ENCODE measurements around the gene C1orf226. TPM values are rescaled to one million over a fixed set of nuclear protein-coding genes. Genes with fewer than 3 reads are reported as not detected.

The C1orf226 gene
- total and polyA plus RNA-seq, 2 experiments from 2014 or later = 2.7 to 12.5 TPM

DNA sequence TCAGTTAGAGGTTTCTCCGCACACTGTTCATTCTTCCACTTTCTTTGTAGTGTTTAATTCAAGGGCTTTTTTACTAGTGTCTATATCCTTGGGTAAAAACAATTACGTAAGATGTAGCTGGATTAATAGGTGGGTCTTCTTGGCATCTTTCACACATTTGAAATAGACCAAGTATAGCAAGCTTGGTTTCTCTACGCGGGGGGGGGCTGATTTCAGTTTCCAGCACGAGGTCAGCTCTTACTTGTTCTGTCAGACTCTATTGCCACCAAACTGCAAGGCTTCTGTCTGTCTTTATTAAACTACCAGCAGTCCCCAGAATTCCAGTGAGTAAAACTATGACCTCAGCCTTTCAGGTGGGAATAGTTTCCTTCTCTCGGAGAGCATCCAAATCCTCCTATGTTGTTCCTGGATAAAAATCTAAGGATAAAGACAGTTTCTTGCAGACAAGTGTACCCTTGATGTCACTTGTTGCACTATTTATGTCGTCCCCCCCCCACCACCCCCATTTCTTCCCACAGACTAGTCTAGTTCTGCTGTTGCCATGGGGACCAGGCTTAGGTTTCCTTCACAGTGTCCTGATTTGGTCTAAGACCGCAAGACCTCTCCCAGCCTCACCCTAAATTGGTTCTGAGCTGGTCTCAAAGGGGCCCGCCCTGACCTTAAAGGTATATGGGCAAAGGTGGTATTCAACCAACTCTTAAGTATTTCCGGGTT is 21.8 kb upstream of the C1orf226 start:
- Mint-ChIP-seq H3K27ac (no peak overlapping the region), H3K27me3 (ENCODE audit: insufficient read depth, low read depth, poor library complexity) (peaks cover 3% of the 10 kb centered on the region), H3K9me3 (no peaks in the 10 kb centered on the region), H3K4me3 (no peak overlapping the region), H3K36me3 (ENCODE audit: low read depth) (peaks cover 41% of the 10 kb centered on the region), H3K4me1 (peaks cover 6% of the 10 kb centered on the region)
- DNase-seq (ENCODE audit: low spot score) = no peak
- TF ChIP-seq ZNF331 (CRISPR knock-in tag; IDR thresholded peaks at IDR 0.05; ENCODE audit: low read depth) = no peak
- no peak for TF ChIP-seq REST (IDR thresholded peaks at IDR 0.05; ENCODE audit: unreplicated experiment)
- TF ChIP-seq POLR2AphosphoS5 (IDR thresholded peaks at IDR 0.05; ENCODE audit: low read depth) = no peak
- TF ChIP-seq, protein P1, sequence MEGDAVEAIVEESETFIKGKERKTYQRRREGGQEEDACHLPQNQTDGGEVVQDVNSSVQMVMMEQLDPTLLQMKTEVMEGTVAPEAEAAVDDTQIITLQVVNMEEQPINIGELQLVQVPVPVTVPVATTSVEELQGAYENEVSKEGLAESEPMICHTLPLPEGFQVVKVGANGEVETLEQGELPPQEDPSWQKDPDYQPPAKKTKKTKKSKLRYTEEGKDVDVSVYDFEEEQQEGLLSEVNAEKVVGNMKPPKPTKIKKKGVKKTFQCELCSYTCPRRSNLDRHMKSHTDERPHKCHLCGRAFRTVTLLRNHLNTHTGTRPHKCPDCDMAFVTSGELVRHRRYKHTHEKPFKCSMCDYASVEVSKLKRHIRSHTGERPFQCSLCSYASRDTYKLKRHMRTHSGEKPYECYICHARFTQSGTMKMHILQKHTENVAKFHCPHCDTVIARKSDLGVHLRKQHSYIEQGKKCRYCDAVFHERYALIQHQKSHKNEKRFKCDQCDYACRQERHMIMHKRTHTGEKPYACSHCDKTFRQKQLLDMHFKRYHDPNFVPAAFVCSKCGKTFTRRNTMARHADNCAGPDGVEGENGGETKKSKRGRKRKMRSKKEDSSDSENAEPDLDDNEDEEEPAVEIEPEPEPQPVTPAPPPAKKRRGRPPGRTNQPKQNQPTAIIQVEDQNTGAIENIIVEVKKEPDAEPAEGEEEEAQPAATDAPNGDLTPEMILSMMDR (conservative IDR thresholded peaks at IDR 0.05; ENCODE audit: low read depth in 2 of 2) = no peak
- TF ChIP-seq NANOG (IDR thresholded peaks at IDR 0.05; ENCODE audit: borderline replicate concordance) = no peak
- TF ChIP-seq EZH2phosphoT487 (IDR thresholded peaks at IDR 0.05; ENCODE audit: unreplicated experiment) = no peak
- no peak for TF ChIP-seq STAT1 (IDR thresholded peaks at IDR 0.05; ENCODE audit: unreplicated experiment)
- no peak for TF ChIP-seq ETS1 (IDR thresholded peaks at IDR 0.05)
- no peak for TF ChIP-seq CREB1 (CRISPR knock-in tag; IDR thresholded peaks at IDR 0.05; ENCODE audit: low read depth)
- TF ChIP-seq JUNB (IDR thresholded peaks at IDR 0.05; ENCODE audit: unreplicated experiment) = no peak
- TF ChIP-seq EZH2 (IDR thresholded peaks at IDR 0.05; ENCODE audit: low read depth, unreplicated experiment) = no peak
- no peaks in the 10 kb centered on the region for H3K36me3 ChIP-seq (ENCODE audit: insufficient read depth)
- H3K4me3 ChIP-seq = no peak overlapping the region
- H3K4me2 ChIP-seq = no peak overlapping the region
- no peak overlapping the region for H2AFZ ChIP-seq
- no peak for ATAC-seq
- H3K4me1 ChIP-seq (ENCODE audit: insufficient read depth) = no peaks in the 10 kb centered on the region
- H3K9me2 ChIP-seq (ENCODE audit: insufficient read depth) = no peaks in the 10 kb centered on the region
- H3K27ac ChIP-seq (ENCODE audit: low read depth) = no peak overlapping the region
- no peaks in the 10 kb centered on the region for H3F3A ChIP-seq (replicated peaks; ENCODE audit: low read depth)
- H3K27me3 ChIP-seq (ENCODE audit: insufficient read depth) = no peaks in the 10 kb centered on the region
- H4K20me1 ChIP-seq (replicated peaks; ENCODE audit: insufficient read depth) = no peaks in the 10 kb centered on the region
- no peaks in the 10 kb centered on the region for H3K79me2 ChIP-seq (replicated peaks; ENCODE audit: insufficient read depth)
